GM18511 (cell line): ENCODE data around the gene JOSD2.
"Not testable (repeated sequence)": the region's sequence is repeated elsewhere in the genome, so short reads cannot be mapped to it uniquely, and the experiment has no call there.

Source experiments
- ATAC-seq: cut with Tn5 transposase; IDR thresholded peaks from one replicate; pipeline ENCODE4 v1.9.1; 2021; ENCODE audit warnings: mild to moderate bottlenecking, moderate library complexity; ENCODE audit not compliant: unreplicated experiment

The JOSD2 gene

DNA sequence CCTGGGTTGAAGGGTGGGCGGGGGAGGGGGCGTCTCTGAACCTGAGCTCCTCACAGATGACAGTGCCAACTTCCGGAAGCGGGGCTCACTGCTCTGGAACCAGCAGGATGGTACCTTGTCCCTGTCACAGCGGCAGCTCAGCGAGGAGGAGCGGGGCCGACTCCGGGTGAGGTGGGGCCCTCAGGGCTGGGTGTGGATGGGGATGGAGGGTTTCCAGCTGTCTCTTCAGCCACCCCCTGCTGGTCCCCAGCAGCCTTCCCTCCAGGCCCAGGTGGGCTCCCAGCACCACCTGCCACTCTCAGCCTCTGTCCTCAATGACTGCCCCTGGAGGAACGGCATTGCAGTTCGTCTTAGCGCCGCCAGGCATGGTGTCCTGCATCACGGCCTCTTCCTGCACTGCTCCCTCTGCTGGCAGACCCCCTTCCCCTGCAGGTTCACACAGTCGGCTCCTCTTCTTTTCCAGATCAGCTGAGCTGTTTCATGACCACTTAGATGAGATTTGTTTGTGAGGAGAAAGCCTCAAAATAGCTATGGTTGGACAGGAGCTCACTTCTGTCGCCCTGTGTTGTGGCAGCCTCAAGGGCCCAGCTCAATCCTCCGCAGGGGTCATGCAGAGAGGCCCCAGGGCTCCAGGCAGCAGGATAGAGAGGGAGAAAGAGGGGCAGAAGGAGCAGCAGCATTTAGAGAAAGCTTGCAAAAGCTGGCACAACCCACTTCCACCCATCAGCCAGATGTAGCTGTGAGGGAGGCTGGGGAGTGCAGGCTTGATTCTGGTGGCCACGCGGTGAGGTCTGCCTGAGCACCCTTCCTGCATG is 31.9 kb downstream of the JOSD2 start:
- no peak for ATAC-seq

DNA sequence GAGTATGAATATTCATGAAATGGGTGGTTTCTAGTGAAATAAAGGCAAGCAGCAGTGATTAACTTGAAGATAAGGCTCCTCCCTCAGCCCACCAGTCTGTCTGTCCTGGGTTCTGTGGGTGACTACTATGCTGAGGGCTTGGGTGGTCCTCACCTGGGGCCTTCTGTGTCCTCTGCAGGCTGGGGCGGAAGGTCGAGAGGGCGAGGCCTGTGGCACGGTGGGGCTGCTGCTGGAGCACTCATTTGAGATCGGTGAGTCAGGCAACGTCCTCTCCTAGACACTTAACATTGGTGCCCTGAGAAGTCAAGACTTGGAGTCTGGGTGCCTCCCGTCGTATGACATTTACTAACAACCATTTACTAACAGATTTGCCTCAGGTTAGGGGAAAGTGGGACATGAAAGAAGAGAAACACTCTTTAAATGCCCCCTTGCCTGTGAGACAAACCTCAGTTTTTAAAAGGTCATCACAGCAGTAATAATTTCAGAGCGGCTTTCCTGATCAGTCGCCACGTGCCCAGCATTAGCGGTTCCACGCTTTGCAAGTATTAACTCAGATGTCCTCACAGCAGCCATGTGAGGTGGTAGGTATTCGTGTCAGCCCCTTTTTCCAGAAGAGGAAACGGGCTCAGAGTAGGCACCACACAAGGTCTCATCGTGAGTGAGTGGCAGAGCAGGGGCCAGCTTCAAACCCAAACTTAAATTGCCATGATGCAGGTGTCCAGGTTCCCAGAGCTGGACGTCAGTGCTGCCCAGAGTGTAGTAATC is 33.1 kb downstream of the JOSD2 start:
- no peak for ATAC-seq

DNA sequence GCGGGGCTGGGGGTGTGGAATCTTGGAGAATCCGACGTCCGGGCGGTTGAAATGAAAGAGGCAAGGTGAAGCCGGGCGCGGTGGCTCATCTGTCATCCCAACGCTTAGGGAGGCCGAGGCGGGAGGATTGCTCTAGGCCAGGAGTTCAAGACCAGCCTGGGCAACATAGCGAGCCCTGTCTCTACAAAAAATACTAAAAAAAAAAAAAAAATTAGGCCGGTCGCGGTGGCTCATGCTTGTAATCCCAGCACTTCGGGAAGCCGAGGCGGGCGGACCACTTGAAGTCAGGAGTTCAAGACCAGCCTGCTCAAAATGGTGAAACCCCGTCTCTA is 34.1 kb downstream of the JOSD2 start:
- ATAC-seq, result no peak

DNA sequence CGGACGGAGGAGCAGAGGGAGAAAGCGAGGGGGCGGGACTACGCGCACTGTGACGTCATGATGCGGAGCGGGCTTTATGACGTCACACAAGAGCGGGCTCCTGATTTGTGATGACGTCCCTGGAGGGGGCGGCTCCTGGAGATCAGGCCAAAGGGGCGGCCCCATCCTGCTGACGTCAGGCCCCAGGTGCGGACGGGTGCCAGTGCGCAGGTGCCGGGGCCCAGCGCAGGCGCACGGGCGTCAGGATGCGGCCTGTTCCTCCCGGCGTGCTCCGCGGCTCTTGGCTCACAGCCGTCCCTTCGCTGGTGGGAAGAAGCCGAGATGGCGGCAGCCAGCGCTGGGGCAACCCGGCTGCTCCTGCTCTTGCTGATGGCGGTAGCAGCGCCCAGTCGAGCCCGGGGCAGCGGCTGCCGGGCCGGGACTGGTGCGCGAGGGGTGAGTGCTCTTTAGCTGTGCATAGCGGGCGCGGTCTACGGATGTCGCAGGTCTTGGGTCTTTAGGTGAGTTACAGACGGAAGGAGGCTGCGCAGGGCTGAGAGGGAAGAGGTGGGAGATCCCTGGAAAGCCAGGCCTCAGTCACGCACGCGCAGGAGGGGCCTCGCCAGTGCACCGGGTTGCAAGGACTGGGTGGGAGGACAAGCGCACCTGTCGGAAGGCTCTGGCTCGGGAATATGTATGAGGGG is 34.6 kb downstream of the JOSD2 start, which contains the start of the genes EMC10 and GARIN5A:
Gene EMC10 (plus strand): TSS at position 284 of the 683 bp plus-strand sequence. CDS start 38 bp downstream, at position 322.
Gene GARIN5A (minus strand): TSS at position 625 of the 683 bp plus-strand sequence. CDS start 460 bp downstream, at position 165.
- ATAC-seq, result peak; percentile 77

DNA sequence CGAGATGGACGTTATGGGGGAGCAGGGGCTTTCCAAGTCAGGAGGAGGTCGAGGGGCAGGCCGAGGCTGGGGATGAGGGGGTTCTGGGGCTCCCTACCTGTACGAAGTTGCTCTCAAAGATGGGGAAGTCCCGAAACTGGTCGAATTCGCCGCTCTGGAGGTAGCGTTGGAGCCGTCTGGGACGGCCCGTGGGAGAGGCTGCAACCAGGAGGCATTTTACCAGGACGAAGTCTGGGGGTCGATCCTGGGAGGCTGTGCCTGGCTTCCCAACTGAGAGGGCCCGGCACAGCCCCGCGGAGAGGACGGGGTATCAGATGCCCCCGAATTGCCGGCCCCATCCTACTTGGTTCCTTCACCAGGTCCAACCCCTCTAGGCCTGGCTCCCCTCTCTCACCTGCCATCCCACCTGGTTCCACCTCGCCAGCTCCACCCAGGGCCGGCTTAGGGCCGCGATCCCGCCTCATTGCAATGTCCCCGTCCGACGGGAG is 35.2 kb downstream of the JOSD2 start:
- ATAC-seq, result peak; percentile 6

DNA sequence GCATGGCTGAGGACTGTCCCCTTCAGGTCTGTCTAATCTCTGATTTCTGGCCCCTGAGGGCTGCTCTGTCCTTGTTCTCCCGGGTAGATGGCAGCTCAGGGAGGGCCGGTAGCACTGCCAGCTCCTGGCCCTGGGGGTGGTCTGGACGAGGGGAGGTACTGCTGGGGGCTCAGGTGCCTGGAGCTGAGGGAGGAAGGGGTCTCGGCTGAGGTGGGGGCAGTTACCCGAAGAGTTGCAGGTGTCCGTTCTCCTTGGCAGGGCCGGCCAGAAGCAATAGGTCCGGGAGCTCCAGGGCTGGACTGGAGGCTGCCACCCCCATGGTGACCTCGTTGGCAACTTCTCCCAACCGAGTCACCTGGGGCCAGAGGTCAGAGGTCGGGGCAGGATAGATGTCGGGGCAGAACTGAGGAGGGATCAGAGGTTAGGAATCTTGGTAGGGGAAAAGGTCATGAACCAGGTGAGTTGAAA is 35.9 kb downstream of the JOSD2 start:
- no peak for ATAC-seq

DNA sequence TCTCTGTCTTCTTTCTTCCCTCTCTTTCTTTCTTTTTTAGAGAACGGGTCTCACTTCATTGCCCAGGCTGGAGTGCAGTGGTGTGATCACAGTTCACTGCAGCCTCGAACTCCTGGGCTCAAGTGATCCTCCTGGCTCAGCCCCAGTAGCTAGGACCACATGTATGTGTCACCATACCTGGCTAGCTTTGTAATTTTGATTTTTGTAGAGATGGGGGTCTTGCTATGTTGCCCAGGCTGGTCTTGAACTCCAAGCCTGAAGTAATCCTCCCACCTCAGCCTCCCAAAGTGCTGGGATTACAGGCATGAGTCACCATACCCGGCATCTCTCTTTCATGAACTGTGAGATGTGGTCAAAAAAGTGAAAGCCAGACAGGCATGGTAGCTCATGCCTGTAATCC is 37.7 kb downstream of the JOSD2 start:
- not testable (repeated sequence) for ATAC-seq

DNA sequence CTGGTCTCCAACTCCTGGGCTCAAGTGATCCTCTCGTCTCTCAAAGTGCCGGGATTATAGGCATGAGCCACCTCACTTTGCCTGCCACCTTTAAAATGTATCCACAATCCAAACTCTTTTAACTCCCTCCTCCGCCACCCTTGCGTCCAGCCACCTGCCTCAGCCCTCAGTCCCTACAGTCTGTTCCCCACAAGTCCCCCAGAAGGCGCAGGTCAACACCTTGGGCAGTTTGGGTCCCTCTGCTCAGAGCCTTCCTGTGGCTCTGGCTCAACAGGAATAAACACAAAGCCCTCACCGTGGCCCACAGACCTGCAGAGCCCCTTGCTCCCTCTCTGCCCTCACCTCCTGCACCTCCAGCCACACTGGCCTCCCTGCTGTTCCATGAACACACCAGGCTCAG is 42.2 kb downstream of the JOSD2 start:
- no peak for ATAC-seq

DNA sequence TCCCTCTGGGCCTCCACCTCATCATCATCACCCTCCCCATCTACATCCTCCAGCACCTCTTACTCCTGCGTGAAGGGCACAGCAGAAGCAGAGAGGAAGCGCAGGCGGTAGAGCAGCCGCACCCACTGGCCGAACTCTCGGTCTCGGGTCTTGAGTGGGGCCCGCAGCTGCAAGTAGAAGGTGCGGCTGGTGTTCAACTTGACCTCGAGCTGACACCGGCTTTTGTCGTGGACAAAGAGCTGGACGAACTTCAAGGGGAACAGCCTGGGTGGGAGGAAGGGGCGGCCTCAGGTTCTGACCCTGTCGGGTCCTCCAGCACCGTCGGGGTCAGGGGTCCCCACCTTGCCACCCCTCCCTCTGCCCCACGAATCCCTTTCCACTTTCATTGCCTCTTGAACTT is 43.4 kb downstream of the JOSD2 start:
- ATAC-seq, result no peak

DNA sequence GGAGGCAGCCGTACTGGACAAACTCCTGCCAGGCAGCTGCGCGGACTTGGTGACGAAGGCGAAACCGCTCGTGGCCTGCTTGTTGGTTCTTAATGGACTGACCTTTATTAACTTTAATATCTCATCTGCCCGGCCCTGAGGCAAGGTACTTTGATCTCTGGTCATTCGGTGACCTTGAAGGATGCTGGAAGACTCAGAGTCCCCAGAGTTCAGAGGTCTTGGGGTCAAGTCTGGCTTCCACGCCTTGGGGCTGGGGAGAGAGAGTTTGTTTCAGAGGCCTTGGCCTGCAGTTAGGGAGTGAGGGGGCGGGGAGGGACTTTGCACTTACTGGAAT is 44.3 kb downstream of the JOSD2 start:
- ATAC-seq, result no peak

DNA sequence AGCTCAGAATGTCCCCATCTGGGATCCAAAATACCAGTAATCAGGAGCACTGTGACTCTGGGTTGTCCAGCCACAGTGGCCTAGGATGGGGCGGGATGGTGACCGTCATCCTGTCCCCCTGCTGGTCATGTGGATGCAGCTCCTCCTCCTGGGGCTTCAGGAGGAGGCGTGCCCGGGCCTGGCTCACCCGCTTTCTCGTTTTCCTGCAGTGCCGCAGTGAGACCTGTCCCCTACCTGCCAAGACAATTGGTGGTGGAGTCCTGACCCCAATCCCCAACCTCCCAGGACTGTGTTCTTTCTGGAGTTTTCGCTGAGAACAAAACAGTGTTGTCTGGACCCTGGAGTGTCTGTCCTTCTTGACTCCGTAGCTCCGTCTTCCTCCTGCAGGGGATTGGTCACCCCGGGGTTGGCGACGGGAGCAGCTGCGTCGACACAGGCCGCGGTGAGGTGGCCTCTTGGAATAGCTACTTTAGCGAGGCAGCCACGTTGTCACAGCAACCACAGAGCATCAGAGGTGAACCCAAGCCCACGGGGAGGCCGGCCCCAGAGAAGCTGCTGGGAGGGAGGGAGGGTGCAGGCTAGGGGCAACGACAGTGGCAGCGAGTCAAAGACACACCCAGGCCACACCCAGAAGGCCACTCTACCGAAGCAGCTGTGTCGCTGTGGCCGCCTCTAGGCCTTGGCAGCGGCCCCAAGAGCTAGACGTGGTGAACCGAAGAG is 44.8 kb downstream of the JOSD2 start:
- no peak for ATAC-seq

DNA sequence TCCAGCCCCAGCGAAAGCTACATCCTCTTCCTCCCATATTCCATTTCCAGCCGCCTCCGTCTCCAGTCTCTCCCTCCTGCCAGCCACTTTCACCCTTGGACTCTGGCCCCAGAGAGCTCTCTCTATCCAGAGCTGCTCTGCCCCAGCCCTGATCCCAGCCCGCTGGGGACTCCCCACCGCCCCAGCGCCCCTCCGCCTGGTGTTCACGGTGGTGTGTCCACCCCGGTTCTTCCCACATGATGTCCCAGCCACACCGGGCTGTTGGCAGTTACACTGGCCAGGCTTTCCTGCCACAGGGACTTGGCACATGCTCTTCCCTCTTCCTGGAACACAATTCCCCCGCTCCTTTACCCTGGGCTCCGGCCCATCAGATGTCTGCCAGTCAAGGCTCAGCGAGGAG is 46.0 kb downstream of the JOSD2 start:
- no peak for ATAC-seq

DNA sequence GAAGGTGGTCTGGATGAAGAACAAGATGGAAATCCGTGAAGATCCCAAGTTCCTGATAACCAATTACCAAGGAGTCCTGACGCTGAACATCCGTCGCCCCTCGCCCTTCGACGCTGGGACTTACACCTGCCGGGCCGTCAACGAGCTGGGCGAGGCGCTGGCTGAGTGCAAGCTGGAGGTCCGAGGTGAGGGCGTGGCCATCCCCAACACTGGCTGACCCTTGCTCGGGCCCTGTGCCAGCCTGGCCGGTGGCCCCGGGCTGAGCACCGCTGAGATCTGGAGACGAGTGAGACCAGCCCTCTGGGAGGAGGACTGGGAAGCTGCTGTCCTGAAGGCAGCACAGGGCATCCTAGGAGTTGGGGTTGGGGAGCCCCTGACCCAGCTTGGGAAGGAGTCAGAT is 46.6 kb downstream of the JOSD2 start:
- no peak for ATAC-seq

DNA sequence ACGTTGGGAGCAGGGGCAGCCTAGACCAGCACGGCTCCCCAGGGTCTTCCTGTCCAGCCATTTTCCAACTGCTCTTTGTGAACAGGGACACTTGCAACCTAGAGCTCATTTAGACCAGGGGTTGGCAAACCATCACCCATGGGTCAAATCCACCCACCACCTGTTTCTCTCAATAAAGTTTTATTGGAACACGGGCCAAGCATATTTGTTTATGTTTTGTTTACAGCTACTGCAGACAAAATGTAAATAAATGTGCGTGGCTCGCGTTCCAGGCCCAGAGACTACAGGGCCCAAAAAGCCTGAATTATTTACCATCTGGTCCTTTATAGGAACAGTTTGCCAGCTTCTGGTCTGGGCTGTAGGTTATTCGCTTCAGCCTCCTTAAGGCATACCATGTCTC is 48.0 kb downstream of the JOSD2 start:
- ATAC-seq, result no peak

DNA sequence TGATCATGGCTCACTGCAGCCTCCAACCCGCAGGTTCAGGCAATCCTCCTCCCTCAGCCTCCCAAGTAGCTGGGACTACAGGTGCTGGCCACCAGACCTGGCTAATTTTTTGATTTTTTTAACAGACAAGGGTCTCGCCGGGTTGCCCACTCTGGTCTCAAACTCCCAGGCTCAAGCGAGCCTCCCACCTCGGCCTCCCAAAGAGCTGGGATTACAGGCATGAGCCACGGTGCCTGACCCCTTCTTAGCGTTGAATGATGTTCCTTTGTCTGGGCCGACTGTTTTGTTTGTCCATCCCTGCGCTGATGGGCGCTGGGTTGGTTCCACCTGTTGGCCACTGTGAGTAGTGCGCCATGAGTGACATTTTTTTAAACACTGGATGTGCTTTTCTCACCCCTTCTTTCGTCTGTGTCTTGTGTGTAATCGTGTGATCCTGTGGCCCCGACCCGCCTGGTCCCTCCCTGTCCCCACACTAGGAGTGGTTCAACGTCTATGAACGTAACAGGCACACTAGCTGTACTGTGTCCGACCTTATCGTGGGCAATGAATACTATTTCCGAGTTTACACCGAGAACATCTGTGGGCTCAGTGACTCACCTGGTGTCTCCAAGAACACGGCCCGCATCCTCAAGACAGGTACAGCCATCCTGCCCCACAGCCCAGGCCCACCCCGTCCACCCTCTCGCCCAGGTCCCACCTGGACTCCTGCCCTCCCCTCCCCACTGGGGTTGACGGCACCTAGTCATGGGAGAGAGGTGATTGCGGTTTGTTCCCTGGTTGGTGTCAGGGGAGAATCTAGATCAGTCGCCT is 49.7 kb downstream of the JOSD2 start:
- ATAC-seq, result peak; percentile 55

DNA sequence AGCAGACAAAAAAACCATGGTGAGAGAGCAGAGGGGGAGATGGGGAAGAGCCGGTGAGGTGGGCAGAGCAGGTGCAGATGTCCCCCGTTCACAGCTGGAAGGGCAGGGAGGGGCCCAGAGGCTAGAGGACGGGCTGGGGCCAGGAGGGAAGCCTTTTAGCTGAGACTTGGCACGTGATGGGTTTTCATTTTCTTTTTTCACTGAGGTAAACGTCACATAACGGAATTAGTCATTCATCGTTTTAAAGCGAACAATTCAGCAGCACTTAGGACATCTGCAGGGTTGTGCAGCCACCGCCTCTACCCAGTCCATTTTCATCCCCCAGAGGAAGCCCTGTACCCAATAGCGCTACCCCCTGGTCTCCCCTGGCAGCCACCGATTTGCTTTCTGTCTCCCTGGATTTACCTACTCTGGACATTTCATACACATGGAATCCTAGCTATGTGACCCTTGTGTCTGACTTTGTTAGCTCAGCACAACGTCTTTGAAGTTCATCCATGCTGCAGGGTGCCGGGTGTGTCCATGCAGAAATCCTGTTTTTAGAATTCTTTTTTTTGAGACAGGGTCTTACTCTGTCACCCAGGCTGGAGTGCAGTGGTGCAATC is 50.7 kb downstream of the JOSD2 start:
- no peak for ATAC-seq

DNA sequence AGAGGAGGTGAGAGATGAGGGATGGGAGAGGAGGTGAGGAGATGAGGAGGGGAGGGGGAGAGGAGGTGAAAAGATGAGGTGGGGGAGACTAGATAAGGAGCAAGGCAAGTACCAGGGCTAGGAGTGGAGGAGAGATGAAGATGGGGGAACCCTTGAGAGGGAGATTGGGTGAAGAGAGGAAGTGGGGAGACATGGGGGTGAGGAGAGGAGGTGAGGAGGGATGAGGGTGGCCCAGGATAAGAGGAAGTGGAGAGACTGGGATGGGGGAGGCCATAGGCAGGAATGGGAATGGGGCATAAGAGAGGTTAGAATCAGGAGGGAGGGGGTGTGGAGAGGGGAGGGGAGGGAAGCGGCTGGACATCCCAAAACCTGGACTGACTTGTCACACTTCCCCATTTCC is 51.4 kb downstream of the JOSD2 start:
- no peak for ATAC-seq

DNA sequence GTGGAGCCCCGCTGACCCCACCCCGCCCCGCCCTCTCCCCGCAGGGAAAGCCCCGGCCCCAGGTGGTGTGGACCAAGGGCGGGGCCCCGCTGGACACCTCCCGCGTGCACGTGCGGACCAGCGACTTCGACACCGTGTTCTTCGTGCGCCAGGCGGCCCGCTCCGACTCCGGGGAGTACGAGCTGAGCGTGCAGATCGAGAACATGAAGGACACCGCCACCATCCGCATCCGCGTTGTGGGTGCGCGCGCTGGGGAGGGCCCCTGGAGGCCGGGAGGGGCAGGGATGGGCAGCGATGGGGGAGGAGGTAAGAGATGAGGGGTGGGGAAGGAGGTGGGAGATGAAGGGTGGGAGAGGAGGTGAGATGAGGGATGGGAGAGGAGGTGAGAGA is 51.9 kb downstream of the JOSD2 start:
- ATAC-seq, result no peak

DNA sequence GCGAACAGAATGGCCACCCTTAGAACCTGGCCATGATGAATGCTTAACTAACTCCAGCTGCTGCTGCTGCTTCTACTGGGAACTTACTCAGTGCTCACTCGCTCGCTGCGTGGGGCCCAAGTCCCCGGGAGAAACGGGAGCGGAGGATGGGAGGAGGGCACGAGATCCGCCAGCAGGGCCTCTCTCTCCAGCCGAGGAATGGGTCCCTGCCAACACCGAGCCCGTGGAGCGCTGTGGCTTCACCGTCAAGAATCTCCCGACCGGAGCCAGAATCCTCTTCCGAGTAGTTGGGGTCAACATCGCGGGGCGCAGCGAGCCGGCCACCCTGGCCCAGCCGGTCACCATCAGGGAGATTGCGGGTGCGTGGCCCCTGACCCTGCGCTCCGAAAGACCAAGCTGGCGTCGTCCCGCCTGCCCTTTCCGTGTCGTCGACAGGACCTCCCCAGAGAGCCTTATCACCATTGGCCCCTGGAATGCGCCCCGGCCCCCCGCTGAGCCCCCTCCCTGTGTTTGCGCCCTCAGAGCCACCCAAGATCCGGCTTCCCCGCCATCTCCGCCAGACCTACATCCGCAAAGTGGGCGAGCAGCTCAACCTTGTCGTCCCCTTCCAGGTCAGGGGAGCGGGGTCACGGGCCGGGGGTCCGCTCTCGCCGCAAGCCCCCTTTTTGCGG is 52.5 kb downstream of the JOSD2 start:
- no peak for ATAC-seq
